ENCODE data around the gene TTC9C.
"Not testable (repeated sequence)": the region's sequence is repeated elsewhere in the genome, so short reads cannot be mapped to it uniquely, and the experiment has no call there.

Gene TTC9C

DNA sequence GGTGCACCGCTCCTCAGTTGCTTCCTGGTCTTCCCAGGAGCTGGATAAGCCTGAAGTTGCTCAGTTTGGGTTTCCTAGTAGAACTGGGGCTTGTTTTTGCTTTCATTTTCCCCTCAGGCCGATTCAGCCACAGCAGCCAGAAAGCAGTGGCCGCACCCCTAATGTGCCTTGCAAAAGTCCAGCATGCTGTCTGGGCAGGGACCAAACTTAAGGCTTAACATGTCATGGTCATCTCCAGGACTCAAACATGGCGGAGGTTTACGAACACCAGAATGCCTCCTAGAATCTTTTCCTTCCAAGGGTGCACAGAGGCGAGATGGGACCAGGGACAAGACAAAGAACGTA lies 18.3 kb upstream of the TTC9C start:
- no peak for DNase-seq

- no peak for DNase-seq
Measured at GRCh38 chr11:62712276-62712812, 15.9 kb upstream of the TTC9C start.

- no peak for DNase-seq
Measured at GRCh38 chr11:62712861-62713260, 15.4 kb upstream of the TTC9C start.

DNA sequence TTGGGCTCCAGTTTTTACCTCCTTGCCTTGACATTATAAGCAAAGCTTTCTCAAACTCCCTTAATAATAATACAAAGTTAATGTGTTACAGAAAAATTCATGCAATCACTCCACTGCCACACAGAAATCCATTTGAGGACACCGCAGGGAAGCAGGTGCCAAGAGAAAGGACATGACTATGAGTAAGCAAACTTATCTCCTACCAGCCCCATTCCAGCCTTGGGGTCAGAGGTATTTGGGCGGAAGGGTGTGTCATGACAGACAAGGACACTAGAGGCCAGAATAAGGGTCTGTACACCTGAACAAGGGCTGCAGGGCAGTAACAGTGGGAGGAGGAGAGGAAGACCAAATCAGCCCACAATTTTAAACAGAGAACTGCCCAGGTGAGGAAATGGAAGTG lies 14.9 kb upstream of the TTC9C start:
- no peak for DNase-seq

DNA sequence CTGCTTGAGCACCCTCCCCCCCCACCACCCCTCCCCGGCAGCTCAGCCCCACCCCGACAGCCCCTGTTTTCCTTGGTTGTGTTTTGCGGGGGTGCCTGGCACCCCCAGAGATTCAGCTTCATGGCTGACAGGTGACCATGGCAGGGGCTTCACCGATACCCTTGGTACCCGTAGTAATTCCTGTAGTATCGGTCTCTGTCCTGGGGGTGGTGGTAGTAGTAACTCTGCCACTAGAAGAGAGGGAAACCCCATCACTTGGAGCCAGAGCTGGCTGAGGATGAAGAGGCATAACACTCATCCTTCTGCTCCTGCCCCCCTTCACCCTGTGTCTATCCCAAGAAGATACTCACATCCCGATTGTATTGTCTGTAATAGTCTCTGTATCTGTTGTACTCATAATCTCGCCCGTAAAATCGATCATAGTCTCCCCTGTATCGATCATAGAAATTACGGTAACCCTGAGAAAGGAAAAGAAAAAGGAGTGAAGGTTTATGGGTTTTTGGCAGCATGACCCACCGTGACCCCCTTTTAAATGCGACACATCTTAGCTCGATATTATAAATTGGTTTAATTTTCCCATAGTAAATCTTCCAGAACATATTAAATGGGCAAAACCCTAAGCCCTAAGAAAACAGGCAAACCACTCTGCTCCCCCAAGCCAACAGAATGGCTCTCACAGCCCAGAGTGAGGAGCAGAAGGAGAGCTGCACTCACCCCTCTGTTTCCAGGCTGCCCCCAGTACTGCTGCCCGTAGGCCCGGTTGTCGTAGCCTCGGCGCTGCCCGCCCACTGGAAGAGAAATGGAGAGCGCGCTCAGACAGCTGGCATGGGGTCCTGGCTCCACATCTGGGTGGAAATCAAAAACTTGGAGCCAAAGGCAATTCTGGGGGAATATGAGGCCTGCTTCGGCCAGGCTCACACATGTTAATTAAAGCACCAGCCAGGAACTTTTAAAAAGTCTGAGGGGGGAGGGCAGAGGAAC lies 12.8 kb upstream of the TTC9C start:
- DNase-seq, result no peak

GRCh38 chr11:62716206-62716605 lies 12.1 kb upstream of the TTC9C start:
- DNase-seq, result no peak

GRCh38 chr11:62716816-62717215 lies 11.5 kb upstream of the TTC9C start:
- no peak for DNase-seq

DNA sequence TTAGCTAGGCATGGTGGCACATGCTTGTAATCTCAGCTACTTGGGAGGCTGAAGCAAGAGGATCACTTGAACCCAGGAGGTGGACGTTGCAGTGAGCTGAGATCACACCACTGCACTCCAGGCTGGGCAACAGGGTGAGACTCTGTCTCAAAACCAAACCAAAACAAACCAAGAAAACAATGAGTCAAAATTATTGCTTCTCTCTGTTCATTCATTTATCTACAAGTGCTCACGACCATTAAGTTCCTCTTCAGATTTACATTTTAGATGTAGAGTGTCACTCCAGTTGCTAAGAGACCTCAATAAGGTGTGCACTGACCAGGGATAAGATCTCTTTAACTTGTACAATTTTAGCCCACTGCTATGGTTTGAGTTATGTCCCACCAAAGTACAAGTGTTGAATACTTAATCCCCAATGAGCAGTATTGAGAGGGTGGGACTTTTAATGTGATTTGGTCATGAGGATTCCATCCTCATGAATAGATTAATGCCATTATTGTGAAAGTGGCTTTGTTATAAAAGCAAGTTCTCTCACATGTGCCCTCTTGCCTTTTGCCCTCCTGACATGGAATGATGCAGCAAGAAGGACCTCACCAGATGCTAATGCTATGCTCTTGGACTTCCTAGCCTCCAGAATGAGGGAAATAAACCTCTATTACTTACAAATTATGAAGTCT lies 8.8 kb upstream of the TTC9C start:
- DNase-seq, result no peak

DNA sequence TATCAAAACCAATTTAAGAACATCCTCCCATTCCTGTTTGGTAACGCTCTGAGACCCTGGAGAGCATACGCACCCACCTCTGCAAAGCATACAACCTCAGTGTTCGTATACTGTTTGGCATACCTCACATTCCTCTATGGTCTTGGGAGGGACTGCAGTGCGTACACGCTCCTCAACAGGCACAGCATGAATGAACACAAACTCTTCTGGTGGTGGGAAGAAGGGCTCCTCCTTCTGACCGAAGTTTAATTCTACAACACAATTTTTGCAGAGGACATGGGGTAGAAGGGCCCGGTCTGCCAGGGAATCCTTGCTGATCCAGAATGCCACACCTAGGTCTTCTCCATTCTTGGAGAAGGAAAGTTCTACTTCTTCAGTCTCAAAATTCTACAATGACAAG lies 6.3 kb upstream of the TTC9C start:
- no peak for DNase-seq

- DNase-seq, result no peak
Measured at GRCh38 chr11:62724171-62724570, 4.1 kb upstream of the TTC9C start.

GRCh38 chr11:62725646-62726045 lies 2.6 kb upstream of the TTC9C start:
- DNase-seq, result no peak

- no peak for DNase-seq
Measured at GRCh38 chr11:62726156-62726914, 2.0 kb upstream of the TTC9C start.

GRCh38 chr11:62726915-62727164 lies 1.4 kb upstream of the TTC9C start:
- DNase-seq, result no peak

- peak; percentile 99 for DNase-seq
Measured at GRCh38 chr11:62727165-62727871, 968 bp upstream of the TTC9C start, which contains the start of gene HNRNPUL2. HNRNPUL2 (minus strand) TSS chr11:62727457; CDS start chr11:62727156, 301 bp downstream.

- peak; percentile 82 for DNase-seq
Measured at GRCh38 chr11:62727872-62728170, 465 bp upstream of the TTC9C start.

DNA sequence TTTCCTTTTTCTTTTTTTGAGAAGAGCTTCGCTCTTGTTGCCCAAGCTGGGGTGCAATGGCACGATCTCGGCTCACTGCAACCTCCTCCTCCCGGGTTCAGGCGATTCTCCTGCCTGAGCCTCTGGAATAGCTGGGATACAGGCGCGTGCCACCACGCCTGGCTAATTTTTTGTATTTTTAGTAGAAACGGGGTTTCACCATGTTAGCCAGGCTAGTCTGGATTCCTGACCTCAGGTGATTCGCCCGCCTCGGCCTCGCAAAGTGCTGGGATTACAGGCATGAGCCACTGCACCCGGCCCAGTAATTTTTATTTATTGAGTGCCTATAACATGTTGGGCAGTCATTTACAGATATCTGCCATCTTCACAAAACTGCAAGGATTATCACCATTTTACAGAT lies 1.8 kb downstream of the TTC9C start:
- not testable (repeated sequence) for DNase-seq

- no peak for DNase-seq
Measured at GRCh38 chr11:62732830-62733229, 4.5 kb downstream of the TTC9C start.

GRCh38 chr11:62737196-62737595 lies 8.9 kb downstream of the TTC9C start:
- no peak for DNase-seq

DNA sequence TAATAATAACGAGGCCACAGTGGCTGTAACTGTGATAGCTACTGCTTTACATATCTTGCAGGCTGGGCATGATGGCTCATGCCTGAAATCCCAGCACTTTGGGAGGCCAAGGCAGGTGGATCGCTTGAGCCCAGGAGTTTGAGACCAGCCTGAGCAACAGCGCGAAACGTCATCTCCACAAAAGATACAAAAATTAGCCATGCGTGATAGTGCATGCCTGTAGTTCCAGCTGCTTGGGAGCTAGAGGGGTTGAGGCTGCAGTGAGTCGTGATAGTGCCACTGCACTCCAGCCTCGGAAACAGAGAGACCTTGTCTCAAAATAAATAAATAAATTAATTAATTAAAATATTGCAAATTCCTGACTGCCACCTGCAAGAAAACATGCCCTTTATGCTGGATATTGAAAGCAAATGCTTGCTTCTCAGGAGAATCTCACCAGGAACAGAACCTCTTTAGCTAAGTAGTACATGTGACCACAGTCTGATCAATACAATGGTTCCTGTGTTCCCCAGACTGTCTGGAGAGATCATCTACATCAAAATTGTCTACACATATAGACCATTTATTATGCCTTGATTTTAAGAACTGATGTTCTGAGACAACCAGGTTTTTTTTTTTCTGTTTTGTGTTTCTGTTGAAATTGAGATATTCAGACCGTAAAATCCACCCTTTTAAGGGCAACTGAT lies 19.3 kb downstream of the TTC9C start:
- no peak for DNase-seq

DNA sequence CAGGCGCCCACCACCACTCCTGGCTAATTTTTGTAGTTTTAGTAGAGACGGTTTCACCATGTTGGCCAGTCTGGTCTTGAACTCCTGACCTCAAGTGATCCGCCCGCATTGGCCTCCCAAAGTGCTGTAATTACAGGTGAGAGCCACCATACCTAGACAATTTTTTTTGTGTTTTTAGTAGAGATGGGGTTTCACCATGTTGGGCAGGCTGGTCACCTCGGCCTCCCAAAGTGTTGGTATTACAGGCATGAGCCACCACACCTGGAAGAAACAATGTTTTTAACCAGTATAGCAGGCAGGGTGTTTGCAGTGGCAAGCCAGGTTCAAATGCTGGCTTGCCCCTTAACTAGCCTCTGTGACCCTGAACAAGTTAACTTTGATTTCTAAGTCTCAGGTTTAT lies 21.6 kb downstream of the TTC9C start:
- not testable (repeated sequence) for DNase-seq

DNA sequence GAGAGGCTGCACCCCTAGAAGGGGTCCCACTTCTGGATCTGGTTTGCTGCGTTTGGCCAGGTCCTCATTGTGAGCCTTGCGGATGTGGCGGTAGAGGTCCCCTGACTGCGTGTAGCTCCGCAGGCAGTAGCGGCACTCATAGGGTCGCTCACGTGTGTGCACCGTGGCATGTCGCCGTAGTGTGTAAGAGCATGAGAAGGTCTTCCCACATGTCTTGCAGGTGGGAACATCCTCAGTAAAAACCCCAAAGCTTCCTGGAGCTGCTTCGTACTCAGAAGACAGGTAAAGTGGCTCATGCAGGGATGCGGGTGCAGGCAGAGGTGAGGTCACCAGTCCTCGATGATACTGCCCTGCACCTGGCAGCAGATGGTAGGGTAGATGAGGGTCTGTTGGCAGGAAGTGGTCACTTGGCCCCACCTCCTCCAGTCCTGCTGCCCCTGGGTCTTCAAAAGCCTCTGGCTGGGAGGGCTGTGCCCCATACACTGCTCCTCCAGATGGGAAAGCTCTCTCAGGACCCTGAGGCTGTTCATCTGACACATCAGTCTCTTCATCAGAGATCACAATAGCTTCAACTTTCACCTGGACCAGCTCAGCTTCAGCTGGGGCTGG lies 24.0 kb downstream of the TTC9C start:
- DNase-seq, result no peak
